Central memory CD8-positive, alpha-beta T cell (primary cell): Measurements from ENCODE around the gene RNPEPL1.
A peak's percentile ranks its signal among the peaks of the same experiment; 100 is the strongest.

Experiments used
- ATAC-seq: fragments of 150-1000 bp; cut with Tn5 transposase; replicated peaks from 2 replicates; pipeline ENCODE4 v1.10.0; 2022; ENCODE audit warnings: mild to moderate bottlenecking, moderate FRiP score, moderate number of reproducible peaks; ENCODE audit not compliant: poor library complexity, severe bottlenecking; ENCODE audit errors: extremely low read depth
- DNase-seq, 2 donors: peaks; one replicate each; pipeline ENCODE4 v3.0.0; 2021; ENCODE audit warnings: low spot score in 2 of 2
- H3K27ac Mint-ChIP-seq: one replicate; pipeline ENCODE4 v1.8.0; 2022; ENCODE audit warnings: low read depth, mild to moderate bottlenecking, moderate library complexity, mixed read lengths
- H3K27me3 Mint-ChIP-seq: one replicate; pipeline ENCODE4 v1.8.0; 2022; ENCODE audit warnings: mixed read lengths
- H3K36me3 Mint-ChIP-seq: one replicate; pipeline ENCODE4 v1.8.0; 2022; ENCODE audit warnings: mild to moderate bottlenecking, moderate library complexity, mixed read lengths; ENCODE audit not compliant: insufficient read depth
- H3K4me1 Mint-ChIP-seq: one replicate; pipeline ENCODE4 v1.8.0; 2022; ENCODE audit warnings: mixed read lengths
- H3K4me3 Mint-ChIP-seq: one replicate; pipeline ENCODE4 v1.8.0; 2022; ENCODE audit warnings: mild to moderate bottlenecking, moderate library complexity, mixed read lengths
- H3K9me3 Mint-ChIP-seq: one replicate; pipeline ENCODE4 v1.8.0; 2022; ENCODE audit warnings: mixed read lengths

RNPEPL1 gene

GRCh38 chr2:240578488-240578887 is 10.2 kb downstream of the RNPEPL1 start:
- no peak for DNase-seq
- peaks cover 29% of the 10 kb centered on the region for H3K4me1 Mint-ChIP-seq
- H3K27ac Mint-ChIP-seq = peak overlapping the region; percentile 55
- H3K9me3 Mint-ChIP-seq = no peaks in the 10 kb centered on the region
- peaks cover 15% of the 10 kb centered on the region for H3K36me3 Mint-ChIP-seq
- no peak for ATAC-seq
- no peak overlapping the region for H3K4me3 Mint-ChIP-seq
- H3K27me3 Mint-ChIP-seq = no peaks in the 10 kb centered on the region

GRCh38 chr2:240579071-240579762 is 10.9 kb downstream of the RNPEPL1 start:
- Mint-ChIP-seq H3K4me1 (peaks cover 29% of the 10 kb centered on the region), H3K27ac (peak overlapping the region; percentile 84), H3K9me3 (no peaks in the 10 kb centered on the region), H3K36me3 (peaks cover 15% of the 10 kb centered on the region), H3K4me3 (peak overlapping the region; percentile 45), H3K27me3 (no peaks in the 10 kb centered on the region)
- ATAC-seq (no peak), DNase-seq (no peak)

DNA sequence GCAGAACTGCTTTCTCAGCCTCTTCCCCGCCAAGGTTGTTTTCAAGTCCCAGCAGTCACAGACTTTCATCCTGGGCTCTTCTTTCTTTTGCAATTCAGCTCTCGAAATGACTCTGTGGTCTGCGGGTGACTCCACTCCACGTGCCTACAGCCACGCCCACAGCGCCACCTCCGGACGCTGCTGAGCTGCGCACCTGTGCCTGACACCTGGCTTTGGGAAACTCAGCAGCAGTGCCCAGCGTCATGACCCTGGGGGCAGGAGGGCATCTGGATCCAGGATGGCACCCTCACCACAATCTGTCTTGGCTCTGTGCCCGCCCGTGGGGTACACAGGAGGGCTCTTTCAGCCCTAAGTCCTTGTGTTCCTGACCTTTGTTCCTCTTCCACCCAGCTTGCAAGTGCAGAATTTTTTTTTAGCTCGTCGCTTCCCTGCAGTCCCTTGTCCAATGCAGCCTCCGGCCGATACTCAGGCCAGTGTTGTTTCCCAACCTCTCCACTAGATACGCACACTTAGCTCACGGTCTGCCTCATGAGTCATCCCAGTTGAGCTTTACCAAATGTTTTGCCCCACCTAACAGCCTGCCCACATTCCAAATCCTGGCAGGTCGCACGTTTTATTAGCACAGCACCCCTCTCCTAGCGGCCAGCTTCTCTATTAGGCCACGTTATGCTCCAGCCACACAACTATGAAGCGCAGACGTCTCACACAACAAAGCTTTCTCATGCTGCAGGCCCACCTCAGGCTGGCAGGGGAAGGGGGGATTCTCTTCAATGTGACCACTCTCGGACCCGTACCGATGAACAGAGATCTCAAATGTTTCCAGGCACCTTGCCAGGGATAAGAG is 11.7 kb downstream of the RNPEPL1 start:
- peak overlapping the region; percentile 84 for H3K27ac Mint-ChIP-seq
- peak; percentile 61 to 72 for DNase-seq
- peaks cover 15% of the 10 kb centered on the region for H3K36me3 Mint-ChIP-seq
- ATAC-seq = peak; percentile 97
- H3K27me3 Mint-ChIP-seq = no peaks in the 10 kb centered on the region
- H3K4me3 Mint-ChIP-seq = peak overlapping the region; percentile 45
- no peaks in the 10 kb centered on the region for H3K9me3 Mint-ChIP-seq
- H3K4me1 Mint-ChIP-seq = peaks cover 34% of the 10 kb centered on the region

DNA sequence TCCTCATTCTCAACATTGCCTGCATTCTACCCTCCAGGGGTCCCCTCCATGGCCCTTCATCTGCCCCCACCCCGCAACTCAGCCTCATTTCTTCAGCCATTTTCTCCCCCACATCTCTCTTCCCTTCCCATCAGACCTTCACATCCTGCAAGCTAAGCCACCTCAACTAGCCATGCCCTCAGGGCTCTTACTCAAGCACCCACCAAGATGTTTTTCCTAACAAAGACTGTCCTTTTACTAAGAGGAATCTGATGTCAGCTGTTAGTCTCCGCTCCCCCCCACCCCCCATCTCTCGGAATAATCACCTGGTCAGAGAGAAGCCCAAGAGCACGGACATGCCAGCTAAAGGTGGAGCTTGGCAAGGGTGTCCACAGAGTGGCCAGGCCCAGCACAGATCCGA is 13.5 kb downstream of the RNPEPL1 start:
- no peak for DNase-seq
- peaks cover 41% of the 10 kb centered on the region for H3K4me1 Mint-ChIP-seq
- no peak overlapping the region for H3K4me3 Mint-ChIP-seq
- ATAC-seq = no peak
- H3K27me3 Mint-ChIP-seq = no peaks in the 10 kb centered on the region
- H3K9me3 Mint-ChIP-seq = no peaks in the 10 kb centered on the region
- H3K27ac Mint-ChIP-seq = no peak overlapping the region
- H3K36me3 Mint-ChIP-seq = peaks cover 10% of the 10 kb centered on the region

DNA sequence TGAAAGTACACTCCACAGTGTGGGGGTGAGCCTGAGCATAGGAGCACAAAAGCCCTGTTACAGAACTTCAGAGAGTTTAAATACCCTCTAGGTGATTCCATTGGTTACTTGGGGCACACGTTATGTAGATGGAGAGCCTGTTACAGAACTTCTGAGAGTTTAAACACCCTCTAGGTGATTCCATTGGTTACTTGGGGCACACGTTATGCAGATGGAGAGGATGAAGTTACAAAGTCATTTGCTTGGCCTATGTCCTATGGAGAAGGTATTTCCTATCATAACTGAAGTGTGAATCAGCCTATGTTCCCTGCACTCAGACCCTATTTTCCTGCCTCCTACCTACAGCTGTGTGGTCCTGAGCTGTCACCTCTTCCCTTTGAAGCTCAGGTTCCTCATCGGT is 14.5 kb downstream of the RNPEPL1 start:
- DNase-seq (no peak), ATAC-seq (no peak)
- H3K4me1 Mint-ChIP-seq = peaks cover 46% of the 10 kb centered on the region
- no peaks in the 10 kb centered on the region for H3K9me3 Mint-ChIP-seq
- H3K27ac Mint-ChIP-seq = no peak overlapping the region
- H3K27me3 Mint-ChIP-seq = no peaks in the 10 kb centered on the region
- peaks cover 13% of the 10 kb centered on the region for H3K36me3 Mint-ChIP-seq
- H3K4me3 Mint-ChIP-seq = no peak overlapping the region

GRCh38 chr2:240583774-240584173 is 15.5 kb downstream of the RNPEPL1 start:
- Mint-ChIP-seq H3K36me3 (peaks cover 11% of the 10 kb centered on the region), H3K4me1 (peaks cover 52% of the 10 kb centered on the region), H3K4me3 (no peak overlapping the region), H3K27ac (no peak overlapping the region), H3K9me3 (no peaks in the 10 kb centered on the region), H3K27me3 (no peaks in the 10 kb centered on the region)
- no peak for ATAC-seq
- DNase-seq = no peak

DNA sequence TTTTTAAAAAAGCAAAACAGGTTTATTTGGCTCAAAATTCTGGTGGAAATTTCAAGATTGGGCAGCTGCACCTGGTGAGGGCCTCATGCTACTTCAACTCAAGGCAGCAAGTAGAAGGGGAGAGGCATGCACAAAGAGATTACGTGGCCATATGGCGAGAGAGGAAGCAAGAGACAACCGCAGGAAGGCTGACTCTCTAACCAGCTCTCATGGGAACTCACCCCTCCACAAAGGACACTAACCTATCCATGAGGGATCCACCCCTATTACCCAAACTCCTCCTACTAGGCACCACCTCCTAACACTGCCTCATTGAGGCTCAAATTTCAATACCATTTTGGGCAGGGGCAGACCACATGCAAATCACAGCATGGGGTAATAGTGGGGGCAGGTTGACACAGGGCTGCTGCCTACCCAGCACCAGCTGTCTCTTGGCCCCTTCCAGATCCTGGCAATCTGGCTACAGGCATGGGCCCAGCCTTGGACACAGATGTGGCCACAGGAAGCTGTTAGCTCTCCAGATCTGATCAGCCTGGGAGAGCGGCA is 16.3 kb downstream of the RNPEPL1 start:
- no peaks in the 10 kb centered on the region for H3K27me3 Mint-ChIP-seq
- peak overlapping the region; percentile 93 for H3K4me3 Mint-ChIP-seq
- H3K4me1 Mint-ChIP-seq = peaks cover 51% of the 10 kb centered on the region
- H3K9me3 Mint-ChIP-seq = no peaks in the 10 kb centered on the region
- H3K36me3 Mint-ChIP-seq = peaks cover 8% of the 10 kb centered on the region
- H3K27ac Mint-ChIP-seq = no peak overlapping the region
- ATAC-seq (no peak), DNase-seq (no peak)

GRCh38 chr2:240585101-240585500 is 16.8 kb downstream of the RNPEPL1 start:
- Mint-ChIP-seq H3K36me3 (peaks cover 10% of the 10 kb centered on the region), H3K27me3 (no peaks in the 10 kb centered on the region), H3K9me3 (no peaks in the 10 kb centered on the region), H3K4me1 (peaks cover 45% of the 10 kb centered on the region), H3K4me3 (peak overlapping the region; percentile 93), H3K27ac (no peak overlapping the region)
- DNase-seq (no peak), ATAC-seq (no peak)

DNA sequence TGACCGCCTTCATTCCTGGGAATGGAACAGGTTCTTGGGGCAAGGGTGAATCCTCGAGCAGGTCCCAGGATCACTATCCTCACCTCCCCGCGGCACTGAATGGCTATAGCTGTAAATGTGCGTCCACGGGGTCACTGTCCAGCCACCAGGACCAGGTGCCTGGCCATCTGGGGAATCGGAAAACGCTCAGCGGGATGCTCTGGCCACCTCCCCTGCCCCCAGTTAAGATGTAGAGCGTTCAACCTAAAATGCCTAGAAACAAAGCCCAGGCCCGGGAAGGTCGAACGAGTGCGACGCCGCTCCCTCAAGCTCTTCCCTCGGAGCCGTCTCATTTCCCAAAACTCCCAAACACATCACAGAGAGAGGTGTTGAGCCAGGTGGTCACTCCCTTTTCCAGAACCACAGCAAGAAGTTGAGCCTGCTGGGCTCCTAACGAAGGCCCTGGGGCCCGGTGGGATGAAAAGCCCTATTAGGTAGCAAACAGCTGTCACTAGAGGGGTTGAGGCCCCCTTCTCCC is 17.5 kb downstream of the RNPEPL1 start:
- Mint-ChIP-seq H3K36me3 (peaks cover 15% of the 10 kb centered on the region), H3K4me3 (peak overlapping the region; percentile 93), H3K4me1 (peaks cover 40% of the 10 kb centered on the region), H3K27me3 (no peaks in the 10 kb centered on the region), H3K27ac (peak overlapping the region; percentile 93), H3K9me3 (no peaks in the 10 kb centered on the region)
- ATAC-seq = no peak
- no peak for DNase-seq

GRCh38 chr2:240586198-240586918 is 18.1 kb downstream of the RNPEPL1 start, which contains the start of gene CAPN10:
Gene CAPN10 (plus strand): TSS chr2:240586734. CDS start chr2:240586912, 178 bp downstream.
- DNase-seq (peak; percentile 92 to 93), ATAC-seq (peak; percentile 87)
- H3K27ac Mint-ChIP-seq = peak within 1 kb of the TSS; percentile 93
- H3K36me3 Mint-ChIP-seq = peaks cover 18% of the 10 kb centered on the region
- peak within 1 kb of the TSS; percentile 93 for H3K4me3 Mint-ChIP-seq
- no peaks in the 10 kb centered on the region for H3K27me3 Mint-ChIP-seq
- peaks cover 40% of the 10 kb centered on the region for H3K4me1 Mint-ChIP-seq
- no peaks in the 10 kb centered on the region for H3K9me3 Mint-ChIP-seq

- DNase-seq = peak; percentile 38 to 45
Observed at GRCh38 chr2:240586919-240587800, 18.9 kb downstream of the RNPEPL1 start.

More at GRCh38 chr2:240586919-240587800, 18.9 kb downstream of the RNPEPL1 start:
- Mint-ChIP-seq H3K27ac (peak overlapping the region; percentile 93), H3K27me3 (no peaks in the 10 kb centered on the region), H3K4me3 (peak overlapping the region; percentile 93), H3K36me3 (peaks cover 17% of the 10 kb centered on the region), H3K4me1 (peaks cover 34% of the 10 kb centered on the region), H3K9me3 (no peaks in the 10 kb centered on the region)
- ATAC-seq = peak; percentile 43
